GM19099 (cell line): Measurements from ENCODE around the gene PASD1.

Source experiments
- POLR2A ChIP-seq: IDR thresholded peaks from 3 replicates; pipeline ENCODE4 v1.6.1; 2011; ENCODE audit warnings: low read depth; ENCODE audit not compliant: insufficient read length; ENCODE audit errors: extremely low read depth

The PASD1 gene, protein sequence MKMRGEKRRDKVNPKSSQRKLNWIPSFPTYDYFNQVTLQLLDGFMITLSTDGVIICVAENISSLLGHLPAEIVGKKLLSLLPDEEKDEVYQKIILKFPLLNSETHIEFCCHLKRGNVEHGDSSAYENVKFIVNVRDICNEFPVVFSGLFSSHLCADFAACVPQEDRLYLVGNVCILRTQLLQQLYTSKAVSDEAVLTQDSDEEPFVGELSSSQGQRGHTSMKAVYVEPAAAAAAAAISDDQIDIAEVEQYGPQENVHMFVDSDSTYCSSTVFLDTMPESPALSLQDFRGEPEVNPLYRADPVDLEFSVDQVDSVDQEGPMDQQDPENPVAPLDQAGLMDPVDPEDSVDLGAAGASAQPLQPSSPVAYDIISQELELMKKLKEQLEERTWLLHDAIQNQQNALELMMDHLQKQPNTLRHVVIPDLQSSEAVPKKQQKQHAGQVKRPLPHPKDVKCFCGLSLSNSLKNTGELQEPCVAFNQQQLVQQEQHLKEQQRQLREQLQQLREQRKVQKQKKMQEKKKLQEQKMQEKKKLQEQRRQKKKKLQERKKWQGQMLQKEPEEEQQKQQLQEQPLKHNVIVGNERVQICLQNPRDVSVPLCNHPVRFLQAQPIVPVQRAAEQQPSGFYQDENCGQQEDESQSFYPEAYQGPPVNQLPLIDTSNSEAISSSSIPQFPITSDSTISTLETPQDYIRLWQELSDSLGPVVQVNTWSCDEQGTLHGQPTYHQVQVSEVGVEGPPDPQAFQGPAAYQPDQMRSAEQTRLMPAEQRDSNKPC

DNA sequence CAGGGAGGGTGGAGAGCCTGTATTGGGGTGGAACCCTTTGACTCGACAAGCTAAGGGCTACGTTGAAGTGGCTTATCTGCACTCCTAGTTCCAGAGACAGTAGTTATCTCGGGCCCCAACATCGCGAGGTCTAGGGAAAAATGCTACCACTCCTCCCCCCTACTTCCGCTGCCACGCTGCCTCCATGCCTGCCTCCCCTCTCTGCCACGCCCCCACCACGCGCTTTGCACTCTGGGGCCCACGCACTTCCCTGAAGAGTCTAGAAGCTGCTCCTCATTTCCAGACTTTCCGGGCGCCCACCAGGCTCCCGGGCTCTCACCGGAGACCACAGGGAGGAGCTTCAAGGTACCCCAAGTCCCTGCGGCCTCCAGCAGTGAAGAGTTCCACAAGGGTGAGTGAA, at the start of gene PASD1:
Gene PASD1, plus strand, starts transcription at position 227 of the 400 bp plus-strand sequence. CDS start 37,879 bp downstream, outside the sequence.
- no peak for TF ChIP-seq POLR2A

DNA sequence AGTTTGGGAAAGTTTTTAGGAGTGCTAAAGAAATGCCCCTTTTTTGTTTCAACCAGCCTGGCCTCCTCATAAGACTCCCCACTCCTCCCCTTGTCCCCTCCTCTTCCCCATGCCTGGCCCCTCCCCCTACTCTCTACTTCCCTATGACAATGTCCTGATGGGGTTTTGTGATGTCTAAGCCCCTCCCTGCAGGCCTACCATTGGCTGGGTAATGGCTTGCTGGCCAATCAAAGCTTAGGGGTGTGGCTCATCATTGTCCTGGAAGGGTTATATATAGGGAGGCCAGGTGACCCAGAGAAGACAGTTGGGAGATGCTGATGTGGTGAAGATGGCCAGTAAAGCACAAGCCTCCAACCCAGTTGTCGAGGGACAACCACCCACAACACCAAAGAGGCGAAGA, 48.2 kb upstream of the PASD1 start:
- no peak for TF ChIP-seq POLR2A

DNA sequence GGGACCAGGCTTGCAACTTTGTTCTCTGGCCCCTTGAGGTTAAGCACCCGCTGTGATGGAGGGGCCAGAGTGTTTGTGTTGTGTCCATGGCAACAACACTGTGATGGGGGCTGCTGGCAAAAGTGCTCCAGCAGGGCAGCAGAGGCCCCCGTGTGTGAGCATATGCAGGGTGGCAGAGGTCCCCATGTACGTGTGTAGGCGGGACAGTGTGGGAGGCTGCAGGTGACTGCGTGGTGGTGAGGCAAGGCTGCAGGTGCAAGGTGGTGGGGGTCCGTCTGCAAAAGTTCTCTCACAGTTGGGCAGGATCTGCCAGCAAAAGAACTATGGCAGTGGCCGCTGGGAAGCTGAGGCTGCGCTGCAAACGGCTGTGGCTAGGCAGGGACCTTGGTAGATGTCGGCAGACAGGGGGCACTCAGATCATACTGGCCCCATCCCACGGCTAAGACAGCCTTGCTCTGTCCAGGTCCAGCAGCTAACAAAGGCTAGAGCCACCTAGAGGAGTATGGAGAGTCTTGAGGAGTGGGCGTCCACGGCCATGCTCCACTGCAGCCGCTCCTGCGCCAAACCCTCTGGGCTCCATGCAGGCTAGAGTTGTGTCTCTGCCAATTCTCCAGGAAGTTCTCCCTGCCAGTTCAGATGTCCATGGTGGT, 46.8 kb upstream of the PASD1 start:
- TF ChIP-seq POLR2A: no peak

DNA sequence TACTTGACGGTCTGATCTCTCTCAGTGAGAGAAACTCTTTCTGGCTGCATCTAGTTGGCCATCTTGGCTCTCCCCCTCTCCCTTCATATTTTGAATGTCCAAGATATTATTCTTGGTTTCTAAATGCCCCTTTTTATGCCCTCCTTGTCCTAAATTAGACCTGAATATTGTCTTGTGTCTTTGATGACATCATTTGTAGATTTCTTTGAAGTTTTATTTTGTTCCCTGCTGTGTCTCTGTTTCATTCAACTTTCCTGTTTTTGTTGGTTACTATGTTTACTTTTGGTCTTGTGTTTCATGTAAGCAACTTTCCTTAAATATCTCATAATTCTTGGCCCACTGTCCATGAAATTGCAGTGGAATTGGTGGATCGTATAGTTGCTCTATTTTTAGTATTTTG, 46.1 kb upstream of the PASD1 start:
- no peak for TF ChIP-seq POLR2A

DNA sequence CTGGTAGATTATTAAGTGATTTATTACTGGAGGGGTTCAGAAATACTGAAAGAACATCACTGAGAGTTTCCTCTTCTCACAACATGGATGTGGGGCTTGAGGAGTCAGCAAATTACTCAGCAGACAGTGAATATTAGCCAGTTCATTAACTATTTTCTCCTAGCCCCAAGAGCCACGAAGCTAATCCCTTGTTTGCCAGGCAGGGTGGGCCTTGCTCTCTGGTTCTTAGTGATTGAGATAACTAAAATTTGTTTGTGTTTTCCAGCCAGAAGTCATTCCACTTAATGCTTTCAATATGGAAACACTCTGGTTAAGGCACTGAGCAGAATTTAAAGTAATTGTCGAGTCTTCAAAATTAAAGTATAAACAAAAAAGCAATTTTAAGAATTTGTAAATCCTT, 40.1 kb upstream of the PASD1 start:
- no peak for TF ChIP-seq POLR2A

DNA sequence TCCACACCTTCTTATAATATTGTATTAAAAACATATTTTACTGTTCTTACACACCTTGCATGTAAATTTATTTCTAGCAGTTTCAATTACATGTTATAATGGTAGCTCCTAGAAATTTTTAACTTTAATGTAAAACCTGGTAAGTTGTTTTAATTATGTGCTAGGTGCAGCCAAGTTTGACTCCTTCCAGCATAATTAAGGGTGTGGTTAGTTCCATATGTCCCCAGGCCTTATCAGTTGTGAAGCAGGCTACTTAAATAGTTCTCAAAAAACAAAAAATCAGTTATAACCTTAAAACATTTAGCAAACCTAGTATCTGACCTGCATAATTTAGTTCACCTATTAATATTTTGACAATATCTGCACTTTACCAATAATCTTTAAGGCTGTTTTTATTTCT, 26.9 kb upstream of the PASD1 start:
- TF ChIP-seq POLR2A: no peak

DNA sequence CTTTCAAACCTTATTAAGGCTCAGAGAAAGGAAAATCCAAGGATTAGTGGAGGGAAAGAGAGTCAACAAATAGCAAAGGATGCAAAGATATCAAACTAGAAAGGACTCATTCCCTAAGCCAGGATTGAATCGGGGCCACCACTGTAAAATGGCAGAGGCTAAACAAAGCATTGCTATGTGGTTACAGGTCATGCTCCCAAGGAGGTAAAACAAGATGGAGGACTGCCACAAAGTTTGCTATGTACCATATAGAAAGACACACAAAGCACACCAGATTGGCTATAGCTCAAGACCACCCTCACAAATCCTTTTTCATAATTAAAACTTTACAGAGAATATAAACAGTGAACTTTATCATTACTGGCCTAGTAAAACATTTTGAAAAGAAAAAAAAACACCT, 25.9 kb upstream of the PASD1 start:
- no peak for TF ChIP-seq POLR2A

DNA sequence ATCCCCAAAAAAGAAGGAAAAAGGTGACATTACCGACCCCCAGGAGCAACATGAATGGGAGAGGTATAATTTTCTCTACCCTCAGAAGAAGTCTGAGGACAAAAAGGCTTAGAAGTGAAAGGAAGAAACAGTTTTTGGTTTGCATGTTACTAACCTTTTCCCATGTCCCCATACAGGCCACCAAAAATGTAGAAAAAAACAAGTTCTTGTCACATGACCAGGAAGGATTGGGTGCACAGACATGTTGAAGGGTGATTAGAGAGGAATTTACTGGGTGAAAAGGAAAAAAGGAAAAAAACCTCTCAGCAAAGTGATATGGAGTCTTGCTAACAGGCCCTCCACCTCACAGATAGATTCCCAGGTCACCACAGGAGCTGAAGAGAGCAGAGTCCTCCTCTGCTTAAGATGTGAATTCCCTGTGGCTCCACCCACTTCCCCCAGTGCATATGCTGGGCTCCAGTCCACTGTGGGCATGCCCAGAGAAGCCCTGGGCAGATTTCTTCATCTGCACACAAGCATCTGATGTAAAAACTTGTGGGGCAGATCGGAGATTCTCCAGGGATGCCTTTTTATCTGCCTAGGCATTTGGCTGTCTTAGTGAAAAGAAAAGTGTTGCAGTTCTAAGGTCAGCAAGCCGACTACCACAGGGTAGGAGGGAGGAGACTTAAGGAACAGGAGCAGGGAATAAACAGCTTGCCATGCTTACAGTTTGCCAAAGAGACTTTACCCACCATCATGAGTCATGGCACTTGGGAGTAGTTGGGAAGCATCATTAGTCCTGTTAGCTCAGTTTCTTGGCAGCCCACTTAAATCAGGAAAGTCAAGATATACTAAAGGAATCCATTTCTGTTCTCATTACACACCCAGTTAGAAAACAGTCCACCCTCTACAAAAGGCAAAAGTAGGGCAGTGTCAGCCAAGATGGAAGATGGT, 25.0 kb upstream of the PASD1 start:
- TF ChIP-seq POLR2A: no peak

DNA sequence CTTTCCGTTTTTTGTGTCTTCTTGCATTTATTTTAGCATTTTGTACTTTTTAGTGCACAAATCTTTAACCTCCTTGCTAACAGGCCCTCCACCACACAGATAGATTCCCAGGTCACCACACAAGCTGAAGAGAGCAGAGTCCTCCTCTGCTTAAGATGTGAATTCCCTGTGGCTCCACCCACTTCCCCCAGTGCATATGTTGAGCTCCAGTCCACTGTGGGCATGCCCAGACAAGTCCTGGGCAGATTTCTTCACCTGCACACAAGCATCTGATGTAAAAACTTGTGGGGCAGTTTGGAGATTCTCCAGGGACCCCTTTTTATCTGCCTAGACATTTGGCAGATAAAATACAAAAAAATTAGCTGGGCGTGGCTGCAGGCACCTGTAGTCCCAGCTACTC, 19.8 kb upstream of the PASD1 start:
- TF ChIP-seq POLR2A: no peak

DNA sequence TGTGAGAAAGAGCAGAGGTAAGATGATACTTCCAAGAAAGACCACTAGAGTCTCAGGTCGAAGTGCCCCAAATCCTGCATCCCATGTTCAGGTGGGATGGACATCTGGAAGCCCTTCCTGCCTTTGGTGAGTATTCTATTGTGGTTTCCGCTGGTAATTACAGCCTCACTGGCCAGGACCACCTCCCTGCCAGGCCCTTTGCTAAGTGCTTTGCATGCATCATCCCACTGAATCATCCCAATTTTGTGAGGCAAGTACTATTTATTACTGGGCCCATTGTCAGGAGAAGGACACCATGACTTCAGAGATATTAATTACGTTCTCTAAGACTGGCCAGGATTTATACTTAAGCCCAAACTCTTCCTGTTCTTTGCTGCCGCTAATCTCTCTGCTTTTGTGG, 10.7 kb upstream of the PASD1 start:
- no peak for TF ChIP-seq POLR2A

DNA sequence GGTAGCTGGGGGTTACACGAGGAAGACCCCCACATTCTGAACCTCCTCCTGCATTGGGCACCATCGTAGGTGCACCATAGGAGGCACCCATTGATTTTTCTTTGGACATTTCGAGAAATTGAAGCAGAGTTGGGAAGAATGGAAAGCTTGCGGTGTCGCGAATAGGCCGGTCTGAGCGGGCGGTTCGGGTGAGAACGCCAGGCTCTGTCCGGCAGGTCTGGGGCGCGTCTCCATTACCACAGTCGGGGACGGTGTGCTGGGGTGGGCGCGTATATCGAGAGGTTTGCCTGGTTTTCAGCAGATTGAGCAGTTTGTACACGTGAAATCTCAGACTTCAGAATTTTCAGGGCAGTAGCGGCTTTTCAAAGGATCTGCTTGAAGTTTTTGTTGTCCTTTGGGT, 560 bp downstream of the PASD1 start:
- no peak for TF ChIP-seq POLR2A

DNA sequence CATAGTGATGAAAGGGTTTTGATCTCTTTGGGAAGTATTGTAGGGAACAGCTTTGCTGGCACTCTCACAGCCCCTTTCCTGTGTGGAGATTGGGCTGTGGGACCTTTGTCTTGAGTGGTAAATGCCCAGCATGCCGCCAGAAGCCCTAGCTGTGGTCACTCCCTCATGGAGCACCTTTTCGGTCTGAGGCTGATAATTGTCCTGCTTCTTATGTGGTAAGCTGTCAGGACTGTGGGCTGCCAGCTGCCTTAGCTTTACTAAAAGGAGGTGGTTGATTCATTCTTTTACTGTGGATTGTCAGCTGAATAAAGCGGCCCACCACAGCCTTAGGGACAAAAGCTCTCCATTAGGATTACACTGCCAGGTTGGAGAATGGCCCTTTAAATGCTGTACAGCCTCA, 7.1 kb downstream of the PASD1 start:
- TF ChIP-seq POLR2A: no peak

DNA sequence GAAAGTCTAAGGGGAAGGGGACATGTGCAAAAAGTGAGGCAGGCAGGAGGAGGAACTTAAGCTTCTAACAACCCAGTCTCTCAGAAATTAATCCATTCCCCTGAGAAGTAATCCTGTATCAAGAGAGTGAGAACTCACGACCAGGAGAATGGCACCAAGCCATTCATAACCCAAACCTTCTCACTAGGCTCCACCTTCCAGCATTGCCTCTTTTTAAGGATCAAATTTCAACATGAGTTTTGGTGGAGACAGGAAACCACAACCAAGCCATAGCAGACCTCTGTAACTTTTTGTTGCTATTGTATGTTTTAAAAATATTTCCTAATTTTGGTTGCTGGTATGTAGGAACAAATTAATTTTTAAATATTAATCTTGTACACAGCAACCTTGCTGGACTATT, 32.8 kb downstream of the PASD1 start:
- no peak for TF ChIP-seq POLR2A

DNA sequence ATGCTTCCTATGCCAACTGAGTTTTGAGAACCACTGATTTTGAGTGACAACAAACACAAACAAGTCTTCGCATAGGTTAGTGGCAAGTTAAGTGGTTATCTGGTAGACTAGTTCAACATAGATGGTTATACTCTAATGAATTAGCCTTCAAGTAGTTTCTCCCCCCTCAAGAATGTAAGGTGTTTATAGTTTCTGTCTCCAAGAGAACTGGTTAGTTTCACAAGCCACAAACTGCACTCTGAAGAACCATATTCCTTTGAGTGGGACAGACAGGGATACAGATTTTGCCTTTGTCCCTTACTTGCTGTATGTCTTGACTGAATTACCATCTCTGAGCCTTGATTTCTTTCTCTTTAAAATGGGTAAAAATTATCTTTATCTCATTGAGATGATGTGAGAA, 41.5 kb downstream of the PASD1 start:
- no peak for TF ChIP-seq POLR2A

DNA sequence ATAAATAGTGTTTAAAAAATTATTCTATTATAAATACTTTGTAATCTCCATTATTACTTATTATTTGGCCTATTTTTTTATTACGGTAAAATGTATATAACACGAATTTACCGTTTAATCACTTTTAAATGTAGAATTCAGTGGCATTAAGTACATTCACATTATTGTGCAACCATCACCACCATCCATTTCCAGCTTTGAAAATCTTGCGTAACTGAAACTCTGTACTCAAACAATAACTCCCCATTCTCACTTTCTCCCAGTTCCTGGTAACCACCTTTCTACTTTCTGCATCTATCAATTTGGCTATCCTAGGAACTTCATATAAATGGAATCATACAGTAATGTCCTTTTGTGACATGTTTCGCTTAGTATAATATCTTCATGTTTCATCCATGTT, 45.7 kb downstream of the PASD1 start:
- no peak for TF ChIP-seq POLR2A
